Measurements from ENCODE around the gene DZIP1L.

Gene DZIP1L

DNA sequence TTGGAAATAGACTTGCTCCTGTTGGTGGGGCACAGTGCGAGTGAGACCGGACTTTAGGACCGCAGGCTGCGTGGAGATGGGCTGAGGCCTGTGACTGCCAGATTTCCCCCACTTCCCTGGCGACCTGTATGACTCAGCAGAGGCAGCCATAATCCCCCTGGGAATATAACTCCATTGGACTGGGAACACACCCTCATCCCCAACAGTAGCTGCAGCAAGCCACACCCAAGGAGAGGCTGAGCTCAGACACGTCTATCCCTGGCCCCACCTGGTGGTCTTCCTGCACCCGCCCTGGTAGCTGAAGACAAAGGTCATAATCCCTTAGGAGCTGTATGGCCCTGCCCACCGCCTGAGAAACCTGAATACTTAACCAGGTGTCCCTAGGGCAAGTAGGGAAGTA lies 42.6 kb downstream of the DZIP1L start:
- no peak for DNase-seq (ENCODE audit: low read depth in 2 of 3, low spot score in 1 of 3)

DNA sequence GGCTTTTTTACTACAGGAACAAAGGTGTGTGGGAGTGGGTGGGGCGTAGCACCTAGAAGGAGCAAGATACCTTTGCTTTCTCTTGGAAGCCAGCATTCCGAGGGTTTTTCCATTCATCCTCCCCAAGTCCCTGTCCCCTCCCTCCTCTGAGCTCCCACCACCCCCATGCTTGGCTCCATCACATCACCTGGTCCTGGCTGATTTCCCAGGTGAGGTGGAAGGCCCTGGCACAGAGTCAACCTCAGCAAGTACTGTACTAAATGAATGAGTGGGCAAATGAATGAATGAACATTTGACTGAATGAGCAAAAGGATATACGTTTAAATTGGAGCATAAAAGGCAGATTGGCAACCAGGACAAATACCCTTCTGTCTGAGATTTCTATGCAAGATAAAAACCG lies 45.4 kb downstream of the DZIP1L start:
- DNase-seq (ENCODE audit: low read depth in 2 of 3, low spot score in 1 of 3): no peak

DNA sequence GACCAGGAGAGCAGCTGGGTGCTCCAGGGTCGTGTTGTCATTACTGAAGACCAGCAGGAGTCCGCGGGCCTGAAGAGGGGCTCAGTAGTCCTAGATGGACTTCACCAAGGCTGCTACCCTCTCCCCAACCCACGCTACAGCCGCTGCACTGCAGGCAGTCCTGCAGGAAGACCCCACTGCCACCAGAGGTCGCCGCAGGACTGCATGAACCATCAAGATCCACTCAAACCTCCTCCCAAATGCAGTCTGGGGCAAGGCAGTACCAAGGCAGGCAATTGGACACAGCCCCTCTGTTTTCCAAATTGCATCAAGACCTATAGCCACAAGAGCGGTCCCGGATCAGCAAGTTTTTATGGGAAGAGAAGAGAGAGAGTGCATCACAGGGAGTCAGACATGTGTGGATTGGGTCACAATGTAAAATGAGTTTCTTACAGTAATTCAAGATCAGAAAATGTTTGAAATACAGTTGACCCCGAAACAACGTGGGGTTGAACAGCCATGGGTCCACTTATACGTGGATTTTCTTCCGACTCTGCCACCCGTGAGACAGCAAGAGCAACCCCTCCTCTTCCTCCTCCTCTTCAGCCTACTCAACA lies 46.7 kb downstream of the DZIP1L start:
- peak; percentile 60 to 79 (median 78) for DNase-seq (ENCODE audit: low read depth in 2 of 3, low spot score in 1 of 3)

DNA sequence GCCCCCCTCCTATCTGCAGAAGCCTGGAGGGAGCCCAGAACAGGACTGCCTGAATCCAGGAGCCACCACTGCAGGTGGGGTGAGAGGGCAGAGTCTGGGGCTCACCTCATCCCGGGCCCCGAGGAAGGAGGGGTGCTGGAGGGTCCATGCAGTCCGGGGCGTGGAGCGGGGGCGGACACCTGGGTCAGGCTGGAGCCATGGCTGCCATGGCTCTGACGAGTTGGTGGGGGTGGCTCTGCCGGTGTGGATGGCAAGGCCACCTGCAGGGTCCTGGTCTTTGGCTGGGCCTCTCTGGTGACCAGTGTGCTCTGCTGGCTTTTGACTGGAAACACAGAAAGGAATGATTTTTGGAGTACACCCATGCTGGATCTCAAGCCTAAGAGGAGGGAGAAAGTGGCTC lies 47.4 kb downstream of the DZIP1L start:
- no peak for DNase-seq (ENCODE audit: low read depth in 2 of 3, low spot score in 1 of 3)

DNA sequence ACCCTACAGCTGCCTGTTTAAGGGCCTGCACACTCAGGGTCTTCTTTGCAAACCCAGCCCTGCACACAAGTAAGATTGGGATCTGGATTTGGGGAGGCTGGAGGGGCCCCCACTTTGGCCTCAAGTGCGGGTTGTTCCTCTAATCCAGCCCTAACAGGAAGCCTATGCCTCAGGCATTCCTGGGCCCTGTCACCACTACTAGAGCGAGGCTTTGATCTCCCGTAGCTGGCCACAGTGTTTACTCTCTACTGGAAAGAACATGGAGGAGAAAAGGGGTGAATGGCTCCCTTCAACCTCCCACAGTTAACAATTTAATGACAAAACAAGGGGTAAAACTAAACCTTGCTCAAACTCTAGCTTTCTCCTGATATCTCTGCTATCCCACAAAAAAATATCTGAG lies 48.4 kb downstream of the DZIP1L start:
- DNase-seq (ENCODE audit: low read depth in 2 of 3, low spot score in 1 of 3): no peak

DNA sequence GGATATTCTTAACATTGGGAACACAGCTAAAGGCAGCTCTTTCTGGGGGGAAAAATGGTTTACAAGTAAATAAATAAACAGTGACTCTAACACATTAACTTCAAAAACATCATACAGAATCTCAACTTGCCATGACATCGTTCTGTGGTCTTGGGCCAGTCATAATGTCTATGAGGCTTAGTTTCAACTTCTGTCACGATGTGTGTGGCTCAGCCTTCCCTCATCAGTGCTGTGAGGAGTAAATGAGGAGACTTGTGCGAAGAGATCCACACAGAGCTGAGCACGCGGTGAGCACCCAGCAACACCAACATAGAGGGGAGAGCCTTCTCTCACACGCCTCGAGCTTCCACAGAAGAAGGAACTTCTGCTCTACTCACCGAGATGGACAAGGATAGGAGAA lies 49.0 kb downstream of the DZIP1L start:
- peak in 2 of 3 donors; percentile 33 to 44 for DNase-seq (ENCODE audit: low read depth in 2 of 3, low spot score in 1 of 3)

DNA sequence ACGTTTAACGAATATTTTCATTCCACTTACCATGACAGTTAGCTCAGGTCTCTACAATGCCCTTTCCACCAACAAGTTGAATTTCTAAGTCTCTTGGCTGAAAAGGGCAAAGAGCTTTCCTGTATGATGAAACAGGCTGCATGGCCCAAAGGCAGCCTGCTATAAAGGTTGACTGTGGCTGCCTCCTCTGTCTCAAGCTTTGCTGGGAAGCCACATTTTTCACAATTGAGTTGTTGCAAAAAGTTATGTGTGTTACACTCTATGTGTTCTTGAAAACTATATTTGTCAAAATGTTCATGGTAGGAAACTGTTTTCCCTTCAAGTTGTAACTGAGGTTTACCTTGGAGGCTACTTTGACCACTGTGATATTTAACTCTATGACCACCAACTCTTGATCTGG lies 49.5 kb downstream of the DZIP1L start:
- DNase-seq (ENCODE audit: low read depth in 2 of 3, low spot score in 1 of 3): no peak

DNA sequence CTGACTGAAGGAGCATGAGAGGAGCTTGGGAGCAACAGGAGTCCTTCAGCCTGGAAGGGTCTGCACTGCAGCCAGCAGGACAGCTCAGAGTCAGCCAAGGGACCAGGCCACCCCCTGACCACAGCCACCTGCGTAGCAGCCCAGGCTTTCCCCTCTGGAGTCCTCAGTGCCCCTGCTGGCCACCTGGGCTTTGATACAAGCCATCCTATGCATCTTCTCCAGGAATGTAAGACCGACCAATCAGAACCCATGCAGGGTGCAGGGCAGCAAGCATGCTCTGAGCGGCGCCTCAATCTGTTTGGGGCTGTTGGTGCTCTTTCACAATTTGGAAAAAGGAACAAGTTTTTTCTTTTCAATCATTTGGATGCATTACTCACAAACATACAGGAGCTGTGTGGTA lies 52.0 kb downstream of the DZIP1L start:
- no peak for DNase-seq (ENCODE audit: low read depth in 2 of 3, low spot score in 1 of 3)

DNA sequence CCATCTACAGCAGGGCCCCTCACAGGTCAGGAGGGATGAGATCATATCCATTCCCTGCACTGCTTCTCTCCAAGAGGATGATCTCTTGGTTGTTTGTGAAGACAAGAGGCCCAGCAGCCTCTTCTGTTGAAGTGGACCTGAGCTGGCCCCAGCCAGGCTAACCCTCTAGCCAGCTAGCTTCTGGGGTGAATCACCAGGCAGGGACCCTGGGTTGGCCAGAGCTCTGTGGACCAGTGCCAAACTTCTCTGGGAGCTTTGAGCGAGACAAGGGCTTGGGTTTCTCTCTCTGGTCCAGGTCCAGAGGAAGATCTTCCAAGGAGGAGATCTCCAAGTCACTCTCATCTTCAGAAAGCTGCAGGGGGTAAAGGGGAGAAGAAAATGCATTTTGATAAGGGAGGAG lies 52.8 kb downstream of the DZIP1L start:
- DNase-seq (ENCODE audit: low read depth in 2 of 3, low spot score in 1 of 3): no peak

DNA sequence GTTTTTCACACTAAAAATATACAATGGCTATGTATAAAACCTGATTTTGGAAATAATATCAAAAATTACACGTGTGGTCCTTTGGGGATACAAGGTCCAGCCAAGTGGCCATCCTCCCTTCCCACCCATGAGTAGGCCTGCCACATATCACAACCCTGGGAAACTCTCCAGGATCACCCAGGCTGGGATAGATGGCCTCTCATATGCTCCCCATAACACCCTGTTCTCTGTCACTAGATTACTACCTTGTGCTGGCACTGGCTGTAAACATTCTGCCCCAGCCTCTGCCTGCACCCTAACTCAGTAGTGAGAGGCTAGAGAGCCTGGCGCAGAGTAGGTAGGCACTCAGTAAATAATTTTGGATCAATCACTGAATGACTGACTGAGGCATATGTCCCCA lies 53.4 kb downstream of the DZIP1L start:
- no peak for DNase-seq (ENCODE audit: low read depth in 2 of 3, low spot score in 1 of 3)

DNA sequence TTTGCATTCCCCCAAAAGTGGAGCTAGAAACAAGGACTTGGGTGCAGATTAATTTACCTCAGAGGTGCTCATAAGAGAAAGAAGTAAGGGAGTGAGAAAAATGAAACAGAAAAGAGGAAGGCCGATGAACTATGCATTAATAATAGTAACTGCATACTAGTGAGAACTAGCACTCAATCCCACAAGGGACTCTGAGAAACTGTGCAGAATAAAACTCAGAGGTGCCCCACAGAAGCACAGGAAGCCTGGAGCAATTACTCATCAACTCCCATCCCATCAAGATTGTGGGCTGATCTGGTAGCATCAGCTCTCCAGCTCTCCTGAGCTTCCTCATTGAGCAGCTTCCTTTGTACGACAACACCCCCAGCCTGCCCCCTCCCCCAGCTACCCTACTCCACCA lies 54.6 kb downstream of the DZIP1L start:
- DNase-seq (ENCODE audit: low read depth in 2 of 3, low spot score in 1 of 3): no peak

DNA sequence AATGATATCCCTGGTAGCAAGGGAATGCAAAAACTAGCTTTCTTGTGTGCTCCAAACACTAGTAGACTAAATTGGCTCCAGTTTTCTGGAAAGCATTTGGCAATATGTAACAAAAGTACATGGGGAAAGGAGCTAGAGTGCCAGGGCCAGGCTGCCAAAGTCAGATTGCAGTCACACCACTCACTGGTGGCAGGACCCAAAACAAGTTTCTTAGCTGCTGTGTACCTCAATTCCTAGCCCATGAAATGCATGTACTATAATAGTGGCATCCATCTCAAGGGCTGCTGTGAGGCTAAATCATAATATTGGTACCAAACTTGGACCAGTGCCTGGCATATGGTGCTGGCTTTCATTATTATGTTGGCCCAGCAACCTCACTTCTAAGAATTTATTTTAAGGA lies 56.1 kb downstream of the DZIP1L start:
- DNase-seq (ENCODE audit: low read depth in 2 of 3, low spot score in 1 of 3): no peak

DNA sequence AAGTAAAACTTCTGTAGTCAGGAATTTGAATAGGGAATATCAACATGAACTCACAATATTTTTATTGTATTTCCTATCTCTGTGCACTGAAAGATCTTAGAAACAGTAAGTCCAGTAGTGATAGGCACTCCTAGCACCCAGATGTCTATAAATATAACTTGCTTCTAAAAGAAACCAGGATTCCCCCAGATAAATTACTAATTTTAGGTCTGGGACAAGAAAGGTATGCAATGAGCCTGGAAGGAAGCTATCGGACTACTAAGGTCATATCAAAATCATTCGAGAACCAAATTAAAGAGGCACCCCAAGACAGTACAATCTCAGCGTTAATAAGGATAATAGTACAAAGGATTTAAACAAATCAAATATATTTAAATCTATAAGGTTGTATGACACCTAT lies 58.0 kb downstream of the DZIP1L start:
- no peak for DNase-seq (ENCODE audit: low read depth in 2 of 3, low spot score in 1 of 3)

DNA sequence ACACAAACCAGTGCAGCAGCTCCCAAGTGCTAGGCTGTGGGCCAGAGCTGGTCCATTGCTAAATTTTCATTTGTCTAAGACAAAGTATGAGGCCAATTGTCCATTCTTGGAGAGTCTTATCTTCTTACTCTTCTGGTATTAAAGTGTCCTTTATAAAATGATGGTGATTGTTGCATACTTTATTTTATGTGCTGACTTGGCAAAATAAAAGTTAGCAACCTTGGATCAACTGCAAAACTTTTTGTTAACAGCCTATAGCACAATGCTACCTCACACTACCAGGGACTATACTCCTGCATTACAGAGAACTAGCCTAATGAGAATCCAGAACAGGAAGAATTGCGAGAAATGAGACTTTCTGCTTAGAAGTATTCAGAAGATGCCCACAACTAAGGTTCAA lies 61.4 kb downstream of the DZIP1L start:
- DNase-seq (ENCODE audit: low read depth in 2 of 3, low spot score in 1 of 3): no peak

DNA sequence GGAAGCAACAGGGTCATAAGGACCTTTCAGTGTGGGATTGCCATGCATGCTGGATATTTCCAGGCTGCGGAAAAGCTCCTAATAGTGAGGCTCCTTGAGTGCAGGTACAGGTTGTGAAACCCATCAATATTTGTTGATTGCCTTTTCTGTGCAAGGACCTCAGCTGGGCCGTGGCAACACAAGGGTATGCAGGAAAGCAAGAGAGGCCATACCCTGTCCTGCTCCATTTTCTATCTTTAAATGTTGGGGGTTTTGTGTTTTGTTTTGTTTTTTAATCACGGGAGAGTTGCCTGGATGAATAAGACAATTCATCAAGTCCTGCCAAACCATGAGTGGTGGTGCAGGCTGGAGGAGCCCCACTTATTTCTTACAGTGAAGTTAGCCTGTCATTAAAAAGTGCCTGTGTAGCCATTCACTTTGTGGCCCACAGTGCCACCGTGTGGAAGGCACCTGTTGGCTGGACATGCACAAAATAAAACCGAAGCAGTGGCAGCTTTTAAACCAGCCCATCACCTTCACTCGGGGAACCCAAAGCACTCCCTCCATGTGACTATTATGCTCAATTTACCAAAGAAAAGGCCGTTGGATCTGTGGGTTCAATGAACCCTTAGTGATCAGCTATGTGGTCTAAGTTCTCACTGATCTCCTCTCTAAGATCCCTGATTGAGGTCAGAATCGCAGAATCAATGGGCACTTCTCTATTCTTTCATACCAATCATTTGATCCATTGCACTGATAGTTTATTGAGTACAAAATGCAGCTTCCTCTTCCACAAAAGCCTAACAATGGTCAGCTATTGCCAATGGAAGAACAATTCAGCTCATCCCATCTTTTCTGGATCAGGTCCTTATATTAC lies 63.2 kb downstream of the DZIP1L start:
- DNase-seq (ENCODE audit: low read depth in 2 of 3, low spot score in 1 of 3): no peak

DNA sequence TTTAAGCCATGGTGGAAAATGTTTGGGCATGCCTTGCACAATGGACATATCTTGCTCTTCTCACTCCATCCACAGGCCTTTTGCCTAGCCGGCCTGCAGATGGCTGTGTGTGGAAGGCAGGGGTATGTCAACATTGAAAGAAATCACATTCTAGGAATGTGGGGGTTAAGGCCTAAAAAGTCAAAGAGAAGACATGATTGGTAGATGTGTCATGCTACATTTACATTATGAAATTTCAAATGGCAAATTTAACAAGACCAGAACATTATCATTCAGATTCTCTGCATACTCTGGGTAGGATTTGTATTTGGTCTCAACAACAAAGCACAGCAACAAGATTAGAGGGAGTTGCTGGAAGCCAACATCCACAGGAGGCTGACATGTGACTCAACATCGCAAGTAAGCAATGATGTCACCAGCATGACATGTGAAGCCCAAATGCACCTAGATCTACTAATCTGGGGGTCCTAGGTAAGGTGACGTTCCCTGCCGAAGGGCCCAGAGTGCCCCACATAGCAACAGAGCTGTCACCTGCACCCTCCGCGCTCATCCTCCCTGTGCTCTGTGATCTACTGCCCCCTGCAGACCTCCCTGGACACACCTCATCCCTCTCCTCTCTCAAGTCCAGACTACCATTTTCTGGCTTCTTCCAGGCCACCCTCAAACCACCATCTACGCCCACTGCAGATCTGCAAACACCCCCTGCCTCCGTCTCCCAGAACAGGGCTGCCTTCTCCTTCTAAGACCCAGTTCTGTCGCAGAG lies 66.1 kb downstream of the DZIP1L start:
- DNase-seq (ENCODE audit: low read depth in 2 of 3, low spot score in 1 of 3): no peak

DNA sequence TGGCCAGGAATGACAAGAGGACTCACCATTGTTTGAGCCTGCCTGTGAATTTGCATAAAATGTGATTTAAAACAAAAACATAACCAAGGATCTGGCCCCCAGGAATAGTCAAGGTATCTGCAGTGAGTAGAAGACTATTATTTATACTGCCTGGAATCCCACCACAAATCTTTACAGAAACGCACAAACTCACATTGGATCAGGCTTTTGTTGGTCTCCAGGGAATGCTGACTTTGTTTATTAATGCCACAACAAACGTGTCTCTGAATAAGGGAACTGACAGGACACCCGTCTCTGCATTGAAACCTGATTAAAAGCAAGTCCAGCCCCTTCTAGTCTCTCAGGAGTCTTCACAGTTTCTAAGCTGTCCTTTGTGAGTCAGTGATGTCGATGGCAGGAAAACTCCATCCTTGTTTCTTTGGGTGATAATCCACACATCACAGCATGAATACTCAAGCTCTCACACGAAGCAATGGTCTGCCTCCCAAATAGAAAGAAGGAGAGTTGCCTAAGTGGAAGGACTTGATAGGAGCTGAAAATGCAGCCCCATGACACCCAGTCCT lies 67.7 kb downstream of the DZIP1L start:
- no peak for DNase-seq (ENCODE audit: low read depth in 2 of 3, low spot score in 1 of 3)

DNA sequence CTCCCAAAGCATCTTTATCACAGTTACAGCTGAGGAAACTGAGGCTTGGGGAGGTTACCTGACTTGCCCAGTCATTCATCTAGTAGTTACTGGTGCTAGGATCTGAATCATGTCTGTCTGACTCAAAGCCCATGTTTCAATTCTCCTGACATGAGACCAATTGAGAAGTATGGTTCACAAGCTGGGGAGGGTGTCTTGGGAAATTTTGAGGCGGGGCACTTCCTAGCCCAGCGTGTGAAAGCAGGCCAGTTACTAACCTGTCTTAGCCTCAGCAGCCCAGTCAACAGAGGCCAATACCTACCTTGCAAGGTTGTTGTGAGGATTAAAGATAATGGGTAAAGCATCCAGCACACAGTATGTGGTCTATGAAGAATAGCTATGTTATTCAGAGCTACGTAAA lies 68.5 kb downstream of the DZIP1L start:
- no peak for DNase-seq (ENCODE audit: low read depth in 2 of 3, low spot score in 1 of 3)

DNA sequence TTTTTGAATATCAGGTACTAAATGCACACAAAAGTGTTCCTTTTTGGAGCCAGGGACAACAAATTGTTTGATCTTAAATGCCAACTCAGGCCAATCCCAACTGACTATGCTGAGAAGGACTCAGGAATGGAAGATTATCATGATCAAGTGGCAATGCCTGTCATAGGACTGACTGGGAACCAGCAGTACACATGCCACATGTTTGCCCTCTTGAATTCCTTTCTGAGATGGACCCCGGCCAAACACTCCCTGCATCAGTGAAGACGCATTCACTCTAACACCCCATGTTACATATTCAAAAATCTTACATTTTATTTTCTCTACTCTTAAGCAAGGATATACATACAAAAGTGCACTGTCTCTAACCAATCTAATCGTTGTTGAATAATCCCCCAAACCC lies 69.3 kb downstream of the DZIP1L start:
- no peak for DNase-seq (ENCODE audit: low read depth in 2 of 3, low spot score in 1 of 3)

DNA sequence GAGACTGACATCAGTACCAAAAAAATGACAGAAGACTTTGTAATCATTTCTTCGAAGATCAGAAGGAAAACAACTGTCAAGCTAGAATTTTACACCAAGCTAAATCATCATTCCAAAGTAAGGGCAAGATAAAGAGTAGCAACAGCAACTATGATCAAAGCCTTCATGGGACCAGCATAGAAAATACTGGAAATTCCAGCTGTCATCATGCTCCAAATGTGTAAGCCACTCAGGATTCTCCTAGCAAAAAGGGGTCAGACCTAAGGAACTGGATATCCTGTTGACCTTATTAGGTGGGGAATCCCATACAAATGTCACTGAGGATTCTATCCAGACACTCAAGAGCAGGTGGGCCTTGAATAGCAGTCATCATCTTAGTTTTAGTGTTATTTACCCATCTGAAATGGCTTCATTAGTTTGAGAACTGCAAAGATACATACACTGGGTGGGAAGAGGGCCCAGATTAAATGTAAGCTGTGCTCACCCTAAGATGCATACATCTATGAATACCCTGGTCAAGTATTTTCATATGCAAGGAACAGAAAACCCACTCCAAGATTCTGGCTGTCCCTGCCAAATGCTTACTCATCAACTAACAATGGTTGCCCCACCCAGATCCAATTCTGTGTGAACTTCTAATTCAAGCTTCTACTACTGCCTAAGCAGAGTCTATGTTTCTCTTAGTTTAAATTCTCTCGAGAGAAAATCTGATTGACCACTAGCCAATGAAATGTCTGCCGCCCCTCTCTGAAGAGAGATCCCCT lies 72.0 kb downstream of the DZIP1L start:
- DNase-seq (ENCODE audit: low read depth in 2 of 3, low spot score in 1 of 3): no peak

DNA sequence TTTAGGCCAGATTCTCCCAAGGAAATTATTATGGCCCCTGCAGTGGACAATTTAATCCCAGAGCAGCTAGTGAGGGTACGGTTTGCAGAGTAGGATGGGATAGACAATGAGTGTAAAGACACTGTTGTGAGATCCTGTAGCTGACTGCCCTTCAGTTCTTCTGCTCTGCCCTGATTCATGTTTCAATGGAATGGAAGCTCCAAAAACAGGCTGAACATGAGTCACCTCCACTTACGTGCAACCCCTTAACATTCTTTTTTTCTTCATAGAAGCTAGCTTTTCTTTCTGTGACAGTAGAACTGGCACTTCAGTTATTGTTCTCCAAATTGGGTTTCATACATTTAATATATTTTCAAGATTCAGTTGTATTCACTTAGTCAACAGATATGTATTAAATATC lies 73.4 kb downstream of the DZIP1L start:
- DNase-seq (ENCODE audit: low read depth in 2 of 3, low spot score in 1 of 3): no peak
